GM12873 (cell line): ENCODE measurements around the gene RPS19.

Experiments used
- TF ChIP-seq, protein P1 (sequence below): IDR thresholded peaks from 2 replicates; pipeline ENCODE4 v1.5.1; 2012; ENCODE audit warnings: low read depth, mild to moderate bottlenecking, moderate library complexity, low read length, control low read depth; ENCODE audit not compliant: insufficient read depth; ENCODE audit errors: missing control alignments

The RPS19 gene

DNA sequence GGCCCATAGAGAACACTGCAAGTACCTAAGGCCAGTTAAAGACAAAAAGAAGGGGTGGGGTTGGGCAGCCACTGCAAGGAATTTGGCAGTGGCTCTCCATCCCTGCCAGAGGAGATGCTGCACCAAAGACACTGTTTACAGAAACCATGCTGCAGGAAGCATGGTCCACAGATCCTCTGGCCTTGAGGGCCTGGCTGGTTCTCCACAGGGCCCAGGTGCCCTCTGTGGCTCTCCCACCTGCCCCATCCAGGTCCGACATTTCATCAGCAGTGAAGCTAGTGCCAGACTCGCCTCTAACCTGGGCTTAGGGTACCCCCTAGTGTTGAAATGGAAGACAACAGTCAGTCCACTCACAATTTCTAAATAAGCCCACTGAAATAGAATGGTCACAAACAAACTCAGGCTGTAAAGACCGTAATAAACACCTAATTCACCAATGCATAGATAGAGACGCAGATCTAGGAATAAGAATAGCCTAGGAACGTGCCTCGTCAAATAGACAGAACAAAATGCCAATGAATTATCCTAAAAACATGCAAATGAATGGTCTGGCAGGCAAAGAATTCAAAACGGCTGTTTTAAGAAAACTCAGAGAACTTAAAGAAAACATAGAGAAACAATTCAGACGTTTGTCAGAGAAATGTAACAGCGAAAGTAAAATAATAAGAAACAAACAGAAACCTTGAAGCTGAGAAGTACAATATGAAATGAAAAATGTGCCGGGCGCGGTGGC lies 38.9 kb upstream of the RPS19 start:
- TF ChIP-seq, protein P1, sequence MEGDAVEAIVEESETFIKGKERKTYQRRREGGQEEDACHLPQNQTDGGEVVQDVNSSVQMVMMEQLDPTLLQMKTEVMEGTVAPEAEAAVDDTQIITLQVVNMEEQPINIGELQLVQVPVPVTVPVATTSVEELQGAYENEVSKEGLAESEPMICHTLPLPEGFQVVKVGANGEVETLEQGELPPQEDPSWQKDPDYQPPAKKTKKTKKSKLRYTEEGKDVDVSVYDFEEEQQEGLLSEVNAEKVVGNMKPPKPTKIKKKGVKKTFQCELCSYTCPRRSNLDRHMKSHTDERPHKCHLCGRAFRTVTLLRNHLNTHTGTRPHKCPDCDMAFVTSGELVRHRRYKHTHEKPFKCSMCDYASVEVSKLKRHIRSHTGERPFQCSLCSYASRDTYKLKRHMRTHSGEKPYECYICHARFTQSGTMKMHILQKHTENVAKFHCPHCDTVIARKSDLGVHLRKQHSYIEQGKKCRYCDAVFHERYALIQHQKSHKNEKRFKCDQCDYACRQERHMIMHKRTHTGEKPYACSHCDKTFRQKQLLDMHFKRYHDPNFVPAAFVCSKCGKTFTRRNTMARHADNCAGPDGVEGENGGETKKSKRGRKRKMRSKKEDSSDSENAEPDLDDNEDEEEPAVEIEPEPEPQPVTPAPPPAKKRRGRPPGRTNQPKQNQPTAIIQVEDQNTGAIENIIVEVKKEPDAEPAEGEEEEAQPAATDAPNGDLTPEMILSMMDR = peak; percentile 83

DNA sequence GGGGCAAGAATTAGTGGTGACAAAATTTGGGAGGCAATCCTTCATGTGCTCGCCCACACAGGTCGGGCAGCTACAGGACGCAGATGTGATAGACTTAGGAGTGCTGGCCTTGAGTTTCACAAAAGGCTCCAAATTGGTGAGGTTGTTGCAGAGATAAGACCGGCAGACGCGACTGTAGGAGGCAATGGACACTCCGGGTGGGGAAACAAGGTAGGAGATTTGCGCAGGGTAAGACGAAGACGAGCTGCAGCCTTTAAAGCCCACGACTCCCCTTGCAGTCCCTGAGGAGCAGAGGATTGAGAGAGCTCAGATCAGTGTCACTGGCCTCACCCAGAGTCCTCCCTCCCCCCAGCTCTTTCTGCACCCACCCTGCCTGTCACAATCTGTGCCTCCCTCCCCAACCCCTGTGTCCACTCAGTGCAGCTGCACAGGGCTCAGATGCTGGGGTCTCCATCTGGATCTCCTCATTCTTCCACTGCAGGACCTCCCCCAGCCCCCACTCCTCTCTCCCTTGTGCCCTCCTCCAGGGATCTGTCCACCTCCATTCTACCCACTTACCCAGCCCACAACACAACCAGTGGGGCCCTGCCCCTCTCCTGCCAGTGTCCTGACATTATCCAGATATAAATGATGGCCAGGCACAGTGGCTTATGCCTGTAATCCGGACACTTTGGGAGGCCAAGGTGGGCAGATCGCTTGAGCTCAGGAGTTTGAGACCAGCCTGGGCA lies 21.9 kb upstream of the RPS19 start:
- TF ChIP-seq, protein P1 = no peak

DNA sequence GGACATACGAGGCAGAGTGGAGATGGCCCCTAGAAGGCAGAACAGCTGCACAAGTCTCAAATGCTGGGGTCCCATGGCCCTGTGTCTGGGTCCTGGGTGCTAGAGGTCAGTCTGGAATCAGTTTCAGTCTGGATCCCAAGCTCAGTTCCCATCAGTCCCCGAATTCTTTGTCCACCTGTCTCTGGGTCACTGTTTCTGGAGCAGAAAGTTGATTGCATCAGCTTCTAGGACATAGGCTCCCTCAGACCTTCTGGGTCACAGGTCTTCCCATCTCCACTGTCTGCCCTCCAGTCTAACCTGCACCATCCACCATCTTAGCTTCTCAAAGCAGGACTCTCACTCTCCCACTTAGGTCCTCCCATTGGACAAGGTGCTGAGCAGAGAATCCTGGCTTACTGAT lies 20.8 kb upstream of the RPS19 start:
- TF ChIP-seq, protein P1 = no peak

DNA sequence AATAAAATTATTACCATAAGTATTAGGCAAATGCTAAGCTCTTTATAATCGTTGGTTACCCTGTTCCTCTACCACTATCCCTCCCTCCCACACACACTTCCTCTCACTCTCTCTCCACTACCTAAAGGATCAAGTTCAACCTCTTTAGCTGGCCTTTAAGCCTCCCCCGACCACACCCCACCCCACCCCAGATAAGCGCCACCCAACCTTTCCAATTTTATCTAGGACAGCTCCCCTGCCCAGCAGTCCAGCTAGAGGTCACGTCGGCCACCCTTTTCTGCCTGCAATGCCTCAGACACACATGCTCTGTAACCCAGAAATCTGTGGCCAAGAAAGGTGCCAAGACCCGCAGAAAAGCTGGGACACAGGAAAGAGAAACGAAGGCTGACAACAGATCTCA lies 16.7 kb upstream of the RPS19 start:
- TF ChIP-seq, protein P1 = no peak

DNA sequence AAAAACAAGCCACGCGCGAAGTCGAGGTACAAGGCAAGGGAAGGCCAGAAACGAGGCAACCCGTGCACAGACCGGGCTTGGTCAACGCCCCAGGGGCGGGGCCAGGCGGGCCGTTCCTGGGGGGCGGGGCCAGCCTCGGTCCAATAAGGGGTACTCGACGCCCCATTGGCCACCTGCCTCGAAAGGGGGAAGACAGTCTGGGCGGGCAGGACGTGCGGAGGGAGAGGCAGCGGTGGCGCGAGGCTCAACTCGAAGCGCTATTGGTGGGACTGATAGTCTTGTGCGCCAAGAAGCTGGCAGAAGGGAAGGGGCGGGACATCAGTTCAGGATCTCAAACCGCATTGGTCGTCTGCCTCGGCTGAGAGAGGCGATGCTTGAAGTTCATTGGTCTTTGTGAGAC lies 15.5 kb upstream of the RPS19 start, which contains the start of gene LYPD4:
Gene LYPD4 (minus strand): TSS at position 83 of the 400 bp plus-strand sequence. CDS start 5,398 bp downstream, outside the sequence.
- TF ChIP-seq, protein P1 = no peak

DNA sequence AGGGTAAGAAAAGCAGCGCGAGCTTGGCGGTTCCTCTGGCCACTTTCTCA lies 15.2 kb upstream of the RPS19 start, which contains the start of gene DMRTC2:
Gene DMRTC2 (plus strand): TSS at position 42 of the 50 bp plus-strand sequence. CDS start 2,387 bp downstream, outside the sequence.
- TF ChIP-seq, protein P1 = no peak

DNA sequence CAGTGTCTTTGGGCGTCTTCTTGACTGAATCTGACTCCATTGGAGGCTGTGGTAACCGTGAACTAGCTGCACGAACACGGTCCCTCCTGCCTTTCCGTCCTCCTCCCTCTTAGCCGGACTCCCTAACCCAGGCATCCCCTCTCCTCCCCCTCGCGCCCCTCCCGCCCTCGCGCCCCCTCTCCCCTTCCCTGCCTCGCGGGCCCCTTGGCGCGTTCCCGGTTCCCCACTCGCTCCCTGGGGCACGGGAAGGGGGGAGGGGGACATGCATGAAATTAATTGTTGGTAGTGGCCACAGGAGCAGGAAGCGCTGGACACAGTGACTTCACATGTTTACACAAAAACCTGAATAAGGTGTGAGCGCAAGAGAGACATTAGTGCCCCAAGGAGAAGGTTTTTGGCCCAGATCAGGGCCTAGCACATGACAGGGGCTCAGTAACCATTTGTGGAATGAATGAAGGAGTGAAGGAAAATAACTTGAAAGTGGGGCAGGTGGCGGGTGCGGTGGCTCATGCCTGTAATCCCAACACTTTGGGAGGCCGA lies 14.9 kb upstream of the RPS19 start:
- TF ChIP-seq, protein P1 = no peak
